IPS-15b (cell line): ENCODE results near the gene OR56B1.

Experiments
- H3K27me3 ChIP-seq: one replicate; pipeline ENCODE4 v1.6.1; 2013; ENCODE audit warnings: low read length; ENCODE audit not compliant: control insufficient read depth, insufficient read depth
- H3K36me3 ChIP-seq: one replicate; pipeline ENCODE4 v1.6.1; 2013; ENCODE audit warnings: low read length; ENCODE audit not compliant: control insufficient read depth, insufficient read depth
- H3K4me1 ChIP-seq: one replicate; pipeline ENCODE4 v1.6.1; 2013; ENCODE audit warnings: mild to moderate bottlenecking, low read length; ENCODE audit not compliant: control insufficient read depth, insufficient read depth
- H3K4me3 ChIP-seq: one replicate; pipeline ENCODE4 v1.5.1; 2013; ENCODE audit warnings: low read depth, low read length
- H3K9ac ChIP-seq: one replicate; pipeline ENCODE4 v1.6.1; 2013; ENCODE audit warnings: low read depth, mild to moderate bottlenecking, low read length
- H3K9me3 ChIP-seq: one replicate; pipeline ENCODE4 v1.6.1; 2013; ENCODE audit warnings: mild to moderate bottlenecking, low read length; ENCODE audit not compliant: control insufficient read depth, insufficient read depth

OR56B1 gene

GRCh38 chr11:5737091-5737490, 843 bp downstream of the OR56B1 start:
- no peaks in the 10 kb centered on the region for H3K36me3 ChIP-seq
- H3K4me3 ChIP-seq, result no peak overlapping the region
- no peaks in the 10 kb centered on the region for H3K9me3 ChIP-seq
- no peak overlapping the region for H3K9ac ChIP-seq
- H3K4me1 ChIP-seq, result no peaks in the 10 kb centered on the region
- no peaks in the 10 kb centered on the region for H3K27me3 ChIP-seq

GRCh38 chr11:5737670-5738392, 1.6 kb downstream of the OR56B1 start:
- Histone ChIP-seq H3K9ac (no peak overlapping the region), H3K36me3 (no peaks in the 10 kb centered on the region), H3K9me3 (no peaks in the 10 kb centered on the region), H3K4me1 (no peaks in the 10 kb centered on the region), H3K4me3 (no peak overlapping the region), H3K27me3 (no peaks in the 10 kb centered on the region)

GRCh38 chr11:5738431-5738830, 2.2 kb downstream of the OR56B1 start:
- no peak overlapping the region for H3K9ac ChIP-seq
- no peak overlapping the region for H3K4me3 ChIP-seq
- H3K9me3 ChIP-seq, result no peaks in the 10 kb centered on the region
- no peaks in the 10 kb centered on the region for H3K27me3 ChIP-seq
- H3K36me3 ChIP-seq, result no peaks in the 10 kb centered on the region
- no peaks in the 10 kb centered on the region for H3K4me1 ChIP-seq

GRCh38 chr11:5746614-5747013, 10.4 kb downstream of the OR56B1 start:
- no peaks in the 10 kb centered on the region for H3K36me3 ChIP-seq
- no peaks in the 10 kb centered on the region for H3K4me1 ChIP-seq
- no peak overlapping the region for H3K4me3 ChIP-seq
- H3K9me3 ChIP-seq, result no peaks in the 10 kb centered on the region
- no peaks in the 10 kb centered on the region for H3K27me3 ChIP-seq
- no peak overlapping the region for H3K9ac ChIP-seq

GRCh38 chr11:5749836-5750235, 13.6 kb downstream of the OR56B1 start:
- no peak overlapping the region for H3K4me3 ChIP-seq
- no peaks in the 10 kb centered on the region for H3K9me3 ChIP-seq
- no peaks in the 10 kb centered on the region for H3K4me1 ChIP-seq
- H3K9ac ChIP-seq, result no peak overlapping the region
- no peaks in the 10 kb centered on the region for H3K36me3 ChIP-seq
- no peaks in the 10 kb centered on the region for H3K27me3 ChIP-seq

GRCh38 chr11:5753943-5754342, 17.7 kb downstream of the OR56B1 start, which contains the start of gene OR52N4:
Gene OR52N4 (plus strand): TSS chr11:5754243. CDS start chr11:5754741, 498 bp downstream.
- Histone ChIP-seq H3K9me3 (no peaks in the 10 kb centered on the region), H3K4me3 (no peak within 1 kb of the TSS), H3K4me1 (no peaks in the 10 kb centered on the region), H3K9ac (no peak within 1 kb of the TSS), H3K27me3 (no peaks in the 10 kb centered on the region), H3K36me3 (no peaks in the 10 kb centered on the region)

GRCh38 chr11:5767056-5767455, 30.8 kb downstream of the OR56B1 start:
- H3K4me3 ChIP-seq, result no peak overlapping the region
- H3K36me3 ChIP-seq, result no peaks in the 10 kb centered on the region
- H3K27me3 ChIP-seq, result no peaks in the 10 kb centered on the region
- no peak overlapping the region for H3K9ac ChIP-seq
- no peaks in the 10 kb centered on the region for H3K9me3 ChIP-seq
- no peaks in the 10 kb centered on the region for H3K4me1 ChIP-seq

- H3K4me3 ChIP-seq, result no peak within 1 kb of the TSS
- H3K27me3 ChIP-seq, result no peaks in the 10 kb centered on the region
- H3K4me1 ChIP-seq, result no peaks in the 10 kb centered on the region
- no peak within 1 kb of the TSS for H3K9ac ChIP-seq
- no peaks in the 10 kb centered on the region for H3K36me3 ChIP-seq
- no peaks in the 10 kb centered on the region for H3K9me3 ChIP-seq
Observed at GRCh38 chr11:5783255-5783654, 47.0 kb downstream of the OR56B1 start, which contains the start of gene OR52N5. Gene OR52N5 (minus strand): TSS chr11:5783355. CDS start chr11:5778634, 4,721 bp downstream.
